ENCODE results near the gene PDHA1.
A peak's percentile ranks its signal among the peaks of the same experiment; 100 is the strongest.

The PDHA1 gene

GRCh38 chrX:19343535-19344408 is at the start of gene PDHA1:
Gene PDHA1, plus strand, starts transcription at chrX:19343927. Its CDS starts 111 bp downstream, at chrX:19344038.
- ATAC-seq, result peak; percentile 93
- TF ChIP-seq ZNF8 (CRISPR knock-in tag; IDR thresholded peaks at IDR 0.05) (no peak), OSR1 (CRISPR knock-in tag; IDR thresholded peaks at IDR 0.05) (no peak), ZC3H10 (CRISPR knock-in tag; IDR thresholded peaks at IDR 0.05) (no peak), TCF4 (CRISPR knock-in tag; IDR thresholded peaks at IDR 0.05; ENCODE audit: borderline replicate concordance) (no peak), ZNF70 (CRISPR knock-in tag; IDR thresholded peaks at IDR 0.05) (no peak), BACH2 (CRISPR knock-in tag; IDR thresholded peaks at IDR 0.05; ENCODE audit: borderline replicate concordance) (no peak), ZFP30 (CRISPR knock-in tag; IDR thresholded peaks at IDR 0.05) (no peak), POU6F1 (CRISPR knock-in tag; IDR thresholded peaks at IDR 0.05; ENCODE audit: borderline replicate concordance, low read depth) (no peak), ARNTL (CRISPR knock-in tag; IDR thresholded peaks at IDR 0.05; ENCODE audit: borderline replicate concordance, low read depth) (no peak), PPARA (CRISPR knock-in tag; IDR thresholded peaks at IDR 0.05; ENCODE audit: borderline replicate concordance) (no peak), ZNF565 (CRISPR knock-in tag; conservative IDR thresholded peaks at IDR 0.05; ENCODE audit: low read depth) (no peak), GLIS3 (CRISPR knock-in tag; IDR thresholded peaks at IDR 0.05) (no peak)
- TF ChIP-seq, protein P1, sequence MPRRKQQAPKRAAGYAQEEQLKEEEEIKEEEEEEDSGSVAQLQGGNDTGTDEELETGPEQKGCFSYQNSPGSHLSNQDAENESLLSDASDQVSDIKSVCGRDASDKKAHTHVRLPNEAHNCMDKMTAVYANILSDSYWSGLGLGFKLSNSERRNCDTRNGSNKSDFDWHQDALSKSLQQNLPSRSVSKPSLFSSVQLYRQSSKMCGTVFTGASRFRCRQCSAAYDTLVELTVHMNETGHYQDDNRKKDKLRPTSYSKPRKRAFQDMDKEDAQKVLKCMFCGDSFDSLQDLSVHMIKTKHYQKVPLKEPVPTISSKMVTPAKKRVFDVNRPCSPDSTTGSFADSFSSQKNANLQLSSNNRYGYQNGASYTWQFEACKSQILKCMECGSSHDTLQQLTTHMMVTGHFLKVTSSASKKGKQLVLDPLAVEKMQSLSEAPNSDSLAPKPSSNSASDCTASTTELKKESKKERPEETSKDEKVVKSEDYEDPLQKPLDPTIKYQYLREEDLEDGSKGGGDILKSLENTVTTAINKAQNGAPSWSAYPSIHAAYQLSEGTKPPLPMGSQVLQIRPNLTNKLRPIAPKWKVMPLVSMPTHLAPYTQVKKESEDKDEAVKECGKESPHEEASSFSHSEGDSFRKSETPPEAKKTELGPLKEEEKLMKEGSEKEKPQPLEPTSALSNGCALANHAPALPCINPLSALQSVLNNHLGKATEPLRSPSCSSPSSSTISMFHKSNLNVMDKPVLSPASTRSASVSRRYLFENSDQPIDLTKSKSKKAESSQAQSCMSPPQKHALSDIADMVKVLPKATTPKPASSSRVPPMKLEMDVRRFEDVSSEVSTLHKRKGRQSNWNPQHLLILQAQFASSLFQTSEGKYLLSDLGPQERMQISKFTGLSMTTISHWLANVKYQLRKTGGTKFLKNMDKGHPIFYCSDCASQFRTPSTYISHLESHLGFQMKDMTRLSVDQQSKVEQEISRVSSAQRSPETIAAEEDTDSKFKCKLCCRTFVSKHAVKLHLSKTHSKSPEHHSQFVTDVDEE (CRISPR knock-in tag; IDR thresholded peaks at IDR 0.05), result no peak

DNA sequence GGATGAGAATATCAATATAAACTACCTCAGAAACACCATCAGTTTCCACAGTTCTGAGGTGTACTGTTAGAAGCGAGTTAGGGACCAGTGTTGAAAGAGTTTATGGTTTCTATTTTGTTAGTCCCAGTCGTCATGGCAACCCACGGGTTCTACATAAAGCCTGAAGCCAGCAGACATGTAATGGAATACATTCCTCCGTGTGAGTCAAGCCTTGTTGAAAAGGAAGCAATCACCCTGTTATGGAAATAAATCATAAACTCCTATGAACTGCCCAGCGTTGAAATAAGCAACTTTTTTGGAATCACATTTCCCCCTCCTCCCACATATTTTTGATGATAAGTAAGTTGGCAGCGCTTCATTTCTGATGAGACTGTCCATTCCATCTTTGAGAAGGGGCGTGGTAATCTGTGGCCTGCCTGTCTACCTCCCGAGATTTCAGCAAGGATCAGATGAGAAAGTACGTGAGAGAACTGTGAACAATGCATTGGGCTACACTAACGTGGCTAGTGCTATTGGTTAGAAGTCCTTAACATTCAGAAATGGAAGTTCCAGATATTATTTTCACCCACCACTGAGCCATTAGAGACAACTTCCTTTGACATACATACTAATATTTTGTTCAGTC is 40.4 kb upstream of the PDHA1 start:
- TF ChIP-seq, protein P2, sequence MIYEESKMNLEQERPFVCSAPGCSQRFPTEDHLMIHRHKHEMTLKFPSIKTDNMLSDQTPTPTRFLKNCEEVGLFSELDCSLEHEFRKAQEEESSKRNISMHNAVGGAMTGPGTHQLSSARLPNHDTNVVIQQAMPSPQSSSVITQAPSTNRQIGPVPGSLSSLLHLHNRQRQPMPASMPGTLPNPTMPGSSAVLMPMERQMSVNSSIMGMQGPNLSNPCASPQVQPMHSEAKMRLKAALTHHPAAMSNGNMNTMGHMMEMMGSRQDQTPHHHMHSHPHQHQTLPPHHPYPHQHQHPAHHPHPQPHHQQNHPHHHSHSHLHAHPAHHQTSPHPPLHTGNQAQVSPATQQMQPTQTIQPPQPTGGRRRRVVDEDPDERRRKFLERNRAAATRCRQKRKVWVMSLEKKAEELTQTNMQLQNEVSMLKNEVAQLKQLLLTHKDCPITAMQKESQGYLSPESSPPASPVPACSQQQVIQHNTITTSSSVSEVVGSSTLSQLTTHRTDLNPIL (CRISPR knock-in tag; IDR thresholded peaks at IDR 0.05; ENCODE audit: low read depth), result no peak
- TF ChIP-seq ZNF8 (CRISPR knock-in tag; IDR thresholded peaks at IDR 0.05), result no peak
- no peak for TF ChIP-seq ZFP3 (CRISPR knock-in tag; IDR thresholded peaks at IDR 0.05)
- no peak for TF ChIP-seq ZNF70 (CRISPR knock-in tag; IDR thresholded peaks at IDR 0.05)
- TF ChIP-seq ESRRG (CRISPR knock-in tag; IDR thresholded peaks at IDR 0.05), result no peak
- no peak for TF ChIP-seq BACH2 (CRISPR knock-in tag; IDR thresholded peaks at IDR 0.05; ENCODE audit: borderline replicate concordance)
- TF ChIP-seq PATZ1 (CRISPR knock-in tag; IDR thresholded peaks at IDR 0.05; ENCODE audit: borderline replicate concordance), result no peak
- TF ChIP-seq, protein P3, sequence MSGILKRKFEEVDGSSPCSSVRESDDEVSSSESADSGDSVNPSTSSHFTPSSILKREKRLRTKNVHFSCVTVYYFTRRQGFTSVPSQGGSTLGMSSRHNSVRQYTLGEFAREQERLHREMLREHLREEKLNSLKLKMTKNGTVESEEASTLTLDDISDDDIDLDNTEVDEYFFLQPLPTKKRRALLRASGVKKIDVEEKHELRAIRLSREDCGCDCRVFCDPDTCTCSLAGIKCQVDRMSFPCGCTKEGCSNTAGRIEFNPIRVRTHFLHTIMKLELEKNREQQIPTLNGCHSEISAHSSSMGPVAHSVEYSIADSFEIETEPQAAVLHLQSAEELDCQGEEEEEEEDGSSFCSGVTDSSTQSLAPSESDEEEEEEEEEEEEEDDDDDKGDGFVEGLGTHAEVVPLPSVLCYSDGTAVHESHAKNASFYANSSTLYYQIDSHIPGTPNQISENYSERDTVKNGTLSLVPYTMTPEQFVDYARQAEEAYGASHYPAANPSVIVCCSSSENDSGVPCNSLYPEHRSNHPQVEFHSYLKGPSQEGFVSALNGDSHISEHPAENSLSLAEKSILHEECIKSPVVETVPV (CRISPR knock-in tag; IDR thresholded peaks at IDR 0.05), result no peak
- TF ChIP-seq RARB (CRISPR knock-in tag; IDR thresholded peaks at IDR 0.05), result no peak
- TF ChIP-seq SNAI2 (CRISPR knock-in tag; IDR thresholded peaks at IDR 0.05), result no peak
- TF ChIP-seq GLIS3 (CRISPR knock-in tag; IDR thresholded peaks at IDR 0.05), result no peak
- TF ChIP-seq OSR1 (CRISPR knock-in tag; IDR thresholded peaks at IDR 0.05), result no peak
- TF ChIP-seq ISL1 (CRISPR knock-in tag; IDR thresholded peaks at IDR 0.05), result no peak
- TF ChIP-seq, protein P1 (CRISPR knock-in tag; IDR thresholded peaks at IDR 0.05), result no peak
- no peak for TF ChIP-seq ZFP30 (CRISPR knock-in tag; IDR thresholded peaks at IDR 0.05)
- no peak for TF ChIP-seq ZNF565 (CRISPR knock-in tag; conservative IDR thresholded peaks at IDR 0.05; ENCODE audit: low read depth)
- TF ChIP-seq ZC3H10 (CRISPR knock-in tag; IDR thresholded peaks at IDR 0.05), result no peak
- no peak for TF ChIP-seq TOX (CRISPR knock-in tag; IDR thresholded peaks at IDR 0.05; ENCODE audit: borderline replicate concordance)
- TF ChIP-seq PPARA (CRISPR knock-in tag; IDR thresholded peaks at IDR 0.05; ENCODE audit: borderline replicate concordance), result no peak
- no peak for ATAC-seq
